ENCODE measurements around the gene ITFG2. TPM values are rescaled to one million over a fixed set of nuclear protein-coding genes. Genes with fewer than 3 reads are reported as not detected.

ITFG2 gene
- total RNA-seq, 1 donor from 2014 or later = 11.7 TPM

GRCh38 chr12:2795291-2796186, 16.9 kb upstream of the ITFG2 start:
- DNase-seq = peak; percentile 71

- DNase-seq = no peak
Measured at GRCh38 chr12:2796187-2796666, 16.2 kb upstream of the ITFG2 start.

- DNase-seq = no peak
Measured at GRCh38 chr12:2797721-2798418, 14.6 kb upstream of the ITFG2 start.

DNA sequence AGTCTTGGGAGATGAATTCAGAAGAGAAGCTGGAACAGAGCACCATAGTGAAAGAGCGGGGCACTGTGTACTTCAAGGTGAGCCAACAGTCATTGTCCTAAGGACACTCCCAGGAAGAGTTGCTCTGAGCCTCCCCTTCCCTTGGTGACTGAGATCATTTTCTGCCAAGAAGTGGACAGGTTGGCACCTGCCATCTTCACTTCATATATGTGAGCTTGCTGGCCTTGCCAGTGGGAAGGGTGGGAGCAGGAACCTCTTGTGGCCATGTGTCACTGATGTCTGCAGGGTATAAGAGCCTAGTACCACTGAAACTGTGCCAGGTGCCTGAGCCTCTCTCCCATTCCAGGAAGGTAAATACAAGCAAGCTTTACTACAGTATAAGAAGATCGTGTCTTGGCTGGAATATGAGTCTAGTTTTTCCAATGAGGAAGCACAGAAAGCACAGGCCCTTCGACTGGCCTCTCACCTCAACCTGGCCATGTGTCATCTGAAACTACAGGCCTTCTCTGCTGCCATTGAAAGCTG, 12.4 kb upstream of the ITFG2 start:
- no peak for DNase-seq

DNA sequence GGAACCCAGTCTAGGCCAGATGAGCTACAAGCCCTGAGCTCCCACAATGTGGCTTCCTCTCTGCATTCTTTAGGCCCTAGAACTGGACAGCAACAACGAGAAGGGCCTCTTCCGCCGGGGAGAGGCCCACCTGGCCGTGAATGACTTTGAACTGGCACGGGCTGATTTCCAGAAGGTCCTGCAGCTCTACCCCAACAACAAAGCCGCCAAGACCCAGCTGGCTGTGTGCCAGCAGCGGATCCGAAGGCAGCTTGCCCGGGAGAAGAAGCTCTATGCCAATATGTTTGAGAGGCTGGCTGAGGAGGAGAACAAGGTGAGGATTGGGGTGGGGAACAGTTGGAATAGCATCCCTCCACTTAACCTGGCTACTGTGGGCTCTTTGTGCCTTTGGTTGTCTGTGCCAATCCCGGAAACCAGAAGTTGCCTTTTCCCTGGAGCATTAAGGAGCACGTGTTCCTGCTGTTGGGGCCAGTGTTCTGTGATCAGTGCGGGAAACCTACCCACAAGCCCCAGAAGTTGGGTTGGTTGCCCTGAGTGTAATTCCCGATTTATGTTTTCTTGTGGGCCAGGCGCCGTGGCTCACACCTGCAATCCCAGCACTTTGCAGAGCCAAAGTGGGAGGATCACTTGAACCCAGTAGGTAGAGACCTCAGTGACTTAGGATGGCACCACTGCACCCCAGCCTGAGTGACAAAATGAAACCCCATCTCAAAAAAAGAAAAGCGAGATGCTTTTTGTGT, 11.3 kb upstream of the ITFG2 start:
- DNase-seq = no peak

GRCh38 chr12:2803635-2804392, 8.7 kb upstream of the ITFG2 start:
- DNase-seq = no peak

DNA sequence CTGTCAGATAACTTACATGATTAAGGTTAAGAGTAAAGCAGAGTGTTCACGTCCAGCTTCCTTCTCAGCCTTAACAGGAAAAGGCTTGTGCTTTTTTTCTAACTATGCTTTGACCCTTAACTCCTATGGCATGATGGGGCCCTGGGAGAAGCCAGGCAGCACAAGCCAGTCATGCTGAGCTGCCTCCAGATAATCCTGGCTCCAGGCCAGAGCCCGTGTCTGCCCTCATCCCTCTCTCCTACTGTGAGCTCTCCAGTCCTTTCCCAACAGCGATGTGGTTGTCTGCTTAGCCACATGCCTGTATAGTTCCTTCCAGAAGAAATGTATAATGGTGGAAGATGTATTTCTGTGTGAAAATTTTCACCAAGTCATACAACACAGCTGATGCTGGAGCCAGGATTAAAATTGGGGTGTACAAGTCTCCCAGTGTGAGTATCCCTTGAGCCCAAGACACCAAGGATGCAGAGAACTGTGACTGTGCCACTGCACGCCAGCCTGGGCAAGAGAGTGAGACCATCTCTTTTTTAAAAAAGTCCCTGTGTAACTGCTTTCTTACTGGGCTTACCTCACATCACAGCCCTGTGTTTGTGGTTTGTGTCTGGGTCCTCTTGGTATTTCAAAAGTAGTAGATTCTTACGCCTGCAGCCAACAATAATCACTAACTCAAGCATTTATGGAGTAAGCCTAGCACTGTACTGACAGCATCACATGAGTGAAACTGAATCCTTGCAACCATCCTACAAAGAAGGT, 7.9 kb upstream of the ITFG2 start:
- DNase-seq = peak; percentile 3

GRCh38 chr12:2805143-2805520, 7.3 kb upstream of the ITFG2 start:
- DNase-seq = no peak

DNA sequence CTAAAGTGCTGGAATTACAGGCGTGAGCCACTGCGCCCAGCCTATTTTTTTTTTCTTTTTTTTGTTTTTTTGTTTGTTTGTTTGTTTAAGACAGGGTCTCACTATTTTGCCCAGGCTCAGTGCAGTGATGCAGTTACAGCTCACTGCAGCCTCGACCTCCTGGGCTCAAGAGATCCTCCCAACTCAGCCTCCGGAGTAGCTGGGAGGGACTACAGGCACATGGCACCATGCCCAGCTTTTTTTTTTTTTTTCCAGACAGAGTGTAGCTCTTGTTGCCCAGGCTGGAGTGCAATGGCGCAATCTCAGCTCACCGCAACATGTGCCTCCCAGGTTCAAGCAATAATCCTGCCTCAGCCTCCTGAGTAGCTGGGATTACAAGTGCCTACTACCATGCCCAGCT, 5.8 kb upstream of the ITFG2 start:
- no peak for DNase-seq

DNA sequence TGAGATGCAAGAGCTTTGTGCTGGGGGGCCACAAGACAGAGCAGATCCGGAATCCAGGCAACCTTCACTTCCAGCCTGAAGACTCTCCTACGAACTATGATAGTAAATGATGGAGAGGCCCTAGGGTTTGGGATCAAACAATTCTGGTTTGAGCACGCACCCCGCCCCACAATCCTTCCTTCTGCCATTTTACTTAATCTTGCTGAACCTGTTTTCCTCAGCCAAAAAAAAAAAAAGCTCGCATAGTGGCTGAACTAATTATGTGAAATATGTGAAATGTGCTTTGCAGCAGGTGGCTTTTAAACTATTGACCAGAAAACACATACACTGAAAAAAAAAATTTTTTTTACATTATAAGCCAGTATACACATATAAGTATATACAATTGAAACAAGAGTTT, 667 bp upstream of the ITFG2 start:
- DNase-seq = no peak

GRCh38 chr12:2813214-2814185, 1.0 kb downstream of the ITFG2 start:
- DNase-seq = no peak

DNA sequence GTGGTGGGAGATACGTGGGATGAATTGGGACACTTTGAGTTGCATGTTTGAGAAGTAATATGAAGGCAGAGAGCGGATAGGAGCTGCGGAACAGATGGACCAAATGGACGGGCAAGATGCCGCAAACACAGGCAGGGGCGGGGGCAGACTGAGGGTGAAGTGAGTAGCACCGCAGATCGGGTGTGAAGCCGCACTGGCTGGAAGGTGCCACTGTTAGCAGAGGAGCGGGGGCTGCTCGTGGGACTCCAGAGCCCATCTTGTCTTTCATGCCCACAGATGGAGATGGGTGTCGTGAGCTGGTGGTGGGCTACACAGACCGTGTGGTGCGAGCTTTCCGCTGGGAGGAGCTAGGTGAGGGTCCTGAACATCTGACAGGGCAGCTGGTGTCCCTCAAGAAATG, 7.3 kb downstream of the ITFG2 start:
- DNase-seq = no peak

GRCh38 chr12:2820432-2820831, 8.0 kb downstream of the ITFG2 start:
- DNase-seq = no peak

GRCh38 chr12:2823483-2823882, 11.0 kb downstream of the ITFG2 start:
- no peak for DNase-seq

GRCh38 chr12:2824541-2824940, 12.1 kb downstream of the ITFG2 start:
- no peak for DNase-seq

DNA sequence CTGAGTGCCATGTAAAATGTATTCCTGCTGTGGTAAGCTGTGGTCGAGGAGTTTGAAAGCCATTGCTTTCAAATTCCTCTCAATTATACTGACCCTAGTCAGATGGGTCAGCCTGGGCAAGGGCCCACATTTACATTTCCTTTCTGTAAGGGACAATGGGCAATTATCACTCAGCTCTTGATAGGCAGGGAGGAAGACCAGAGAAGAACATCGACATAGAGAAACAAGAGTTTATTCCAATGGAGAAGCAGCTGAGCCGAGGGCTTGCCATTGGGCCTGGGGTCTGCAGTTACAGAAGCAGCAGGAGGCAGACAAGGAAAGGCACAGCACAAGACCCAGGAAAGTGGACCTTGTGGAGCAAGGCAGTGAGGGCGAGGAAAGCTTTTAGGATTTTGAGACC, 12.7 kb downstream of the ITFG2 start:
- no peak for DNase-seq

- DNase-seq = no peak
Measured at GRCh38 chr12:2826036-2826435, 13.6 kb downstream of the ITFG2 start.

DNA sequence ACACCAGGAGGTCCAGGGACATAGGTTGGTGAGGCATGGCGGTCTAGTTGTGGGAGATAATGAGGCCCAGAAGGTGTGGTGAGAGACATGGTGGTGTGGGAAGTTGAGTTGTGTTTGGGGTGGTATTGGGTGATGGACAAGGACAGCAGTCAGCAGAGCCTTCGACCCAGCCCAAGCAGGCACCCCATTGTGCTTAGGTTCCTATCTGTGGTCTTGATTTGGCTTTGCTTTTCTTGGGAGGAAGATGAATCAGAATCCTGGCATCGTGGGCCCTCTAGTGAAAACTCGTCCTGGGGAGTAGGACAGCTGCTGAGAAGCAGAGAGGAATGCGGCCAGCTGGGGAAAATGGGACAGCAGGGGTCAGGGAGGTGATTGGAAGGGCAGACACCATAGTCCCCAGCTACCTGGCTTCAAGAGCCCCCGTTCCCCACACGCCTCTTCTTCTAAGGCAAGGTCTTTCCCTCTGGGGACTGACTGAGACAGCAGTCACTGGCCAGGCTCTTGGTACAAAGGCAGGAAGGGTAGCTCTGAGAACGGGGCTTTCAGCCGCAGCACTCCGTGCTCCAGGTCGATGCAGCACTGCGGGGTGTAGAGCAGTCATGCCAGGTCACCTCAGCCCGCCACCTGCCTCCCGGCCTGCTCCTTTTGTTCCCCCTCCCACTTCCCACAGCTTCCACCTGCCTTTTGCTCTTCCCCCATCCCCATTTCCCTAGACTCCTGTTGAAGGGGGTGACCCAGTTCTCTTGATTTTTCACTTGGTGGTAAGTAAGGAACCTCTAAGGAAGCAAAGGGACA, 14.4 kb downstream of the ITFG2 start:
- DNase-seq = no peak

DNA sequence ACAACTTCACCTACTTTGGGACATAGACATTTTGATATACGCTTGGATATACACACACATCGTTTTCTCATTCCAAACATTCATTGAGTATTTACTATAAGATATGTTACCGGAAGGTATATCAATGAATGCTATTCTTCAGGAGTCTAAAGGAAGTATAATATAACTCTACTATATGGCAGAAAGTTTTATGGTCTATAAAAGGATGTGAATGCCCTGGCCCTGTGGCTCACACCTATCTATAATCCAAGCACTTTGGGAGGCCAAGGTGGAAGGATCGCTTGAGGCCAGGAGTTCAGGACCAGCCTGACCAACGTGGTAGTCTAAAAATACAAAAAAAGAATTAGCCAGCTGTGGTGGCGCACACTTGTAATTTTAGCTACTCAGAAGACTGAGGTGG, 16.8 kb downstream of the ITFG2 start:
- DNase-seq = no peak

All from occipital lobe (tissue), 2 donors.